Upper lobe of right lung (tissue), 1 donor: ENCODE data around the gene AFG3L2. TPM values are rescaled to one million over a fixed set of nuclear protein-coding genes. Genes with fewer than 3 reads are reported as not detected.

Experiments
- ATAC-seq: fragments of 200-7000 bp; cut with Tn5 transposase; one replicate; pipeline ENCODE4 v1.9.1; 2020; ENCODE audit warnings: mild to moderate bottlenecking, moderate library complexity
- DNase-seq: peaks from one replicate; pipeline ENCODE4 v3.0.0-alpha.2; 2020
- H3K27ac ChIP-seq: fragments of 200-600 bp; one replicate; pipeline ENCODE4 v1.8.0; 2022
- H3K27me3 ChIP-seq: fragments of 200-600 bp; one replicate; pipeline ENCODE4 v1.8.0; 2022; ENCODE audit warnings: mild to moderate bottlenecking
- H3K36me3 ChIP-seq: fragments of 200-600 bp; one replicate; pipeline ENCODE4 v1.8.0; 2022
- H3K4me1 ChIP-seq: fragments of 200-600 bp; one replicate; pipeline ENCODE4 v1.8.0; 2022
- H3K4me3 ChIP-seq: fragments of 200-600 bp; one replicate; pipeline ENCODE4 v1.8.0; 2022; ENCODE audit warnings: mild to moderate bottlenecking
- H3K9me3 ChIP-seq: fragments of 200-600 bp; one replicate; pipeline ENCODE4 v1.8.0; 2022
- intact Hi-C: fragments of 100-400 bp; cut with DNase I; formaldehyde crosslinking; loops from one replicate; pipeline ENCODE4 v1.11.0; 2022
- total RNA-seq: library from RNA; stranded (reverse); fragmentation: NEBNext Ultra II Directional; extraction: Animal tissue kit (Norgen Biotek cat#: 25700); gene quantifications from one replicate; pipeline ENCODE4 v1.2.1, GENCODE V29; 2021
- TF ChIP-seq, protein P1 (sequence below): fragments of 200-600 bp; IDR thresholded peaks from one replicate; pipeline ENCODE4 v1.8.0; 2022; ENCODE audit warnings: antibody characterized with exemption
- donor health status: DM: no; HTN: yes; CAD: no; lungs with severe emphysema.

AFG3L2 gene
- total RNA-seq, 1 donor from 2014 or later = 35.4 TPM

DNA sequence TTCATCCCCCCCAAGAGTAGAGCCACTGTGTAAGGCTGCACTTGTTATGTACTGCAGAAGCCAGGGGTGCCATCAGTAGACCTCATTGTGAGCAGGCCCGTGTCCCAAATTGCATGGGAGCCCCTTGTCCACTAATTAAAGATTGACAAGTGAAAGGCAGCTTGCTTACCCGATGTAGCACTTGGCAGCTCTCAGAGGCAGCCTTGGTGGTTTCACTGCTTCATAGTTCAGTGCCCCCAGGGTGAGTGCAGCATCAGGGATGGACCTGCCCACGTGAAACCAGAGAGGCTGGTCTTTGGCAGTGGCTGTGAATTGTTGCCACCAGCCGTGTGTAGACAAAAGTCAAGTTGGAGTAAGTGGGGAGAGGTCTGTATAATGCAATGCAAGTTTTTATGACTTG lies 55.7 kb downstream of the AFG3L2 start:
- ATAC-seq (no peak), DNase-seq (no peak)
- peaks cover 17% of the 10 kb centered on the region for H3K4me1 ChIP-seq
- no peak overlapping the region for H3K27ac ChIP-seq
- intact Hi-C loops = no loop called here
- TF ChIP-seq, protein P1, sequence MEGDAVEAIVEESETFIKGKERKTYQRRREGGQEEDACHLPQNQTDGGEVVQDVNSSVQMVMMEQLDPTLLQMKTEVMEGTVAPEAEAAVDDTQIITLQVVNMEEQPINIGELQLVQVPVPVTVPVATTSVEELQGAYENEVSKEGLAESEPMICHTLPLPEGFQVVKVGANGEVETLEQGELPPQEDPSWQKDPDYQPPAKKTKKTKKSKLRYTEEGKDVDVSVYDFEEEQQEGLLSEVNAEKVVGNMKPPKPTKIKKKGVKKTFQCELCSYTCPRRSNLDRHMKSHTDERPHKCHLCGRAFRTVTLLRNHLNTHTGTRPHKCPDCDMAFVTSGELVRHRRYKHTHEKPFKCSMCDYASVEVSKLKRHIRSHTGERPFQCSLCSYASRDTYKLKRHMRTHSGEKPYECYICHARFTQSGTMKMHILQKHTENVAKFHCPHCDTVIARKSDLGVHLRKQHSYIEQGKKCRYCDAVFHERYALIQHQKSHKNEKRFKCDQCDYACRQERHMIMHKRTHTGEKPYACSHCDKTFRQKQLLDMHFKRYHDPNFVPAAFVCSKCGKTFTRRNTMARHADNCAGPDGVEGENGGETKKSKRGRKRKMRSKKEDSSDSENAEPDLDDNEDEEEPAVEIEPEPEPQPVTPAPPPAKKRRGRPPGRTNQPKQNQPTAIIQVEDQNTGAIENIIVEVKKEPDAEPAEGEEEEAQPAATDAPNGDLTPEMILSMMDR = no peak
- no peak overlapping the region for H3K4me3 ChIP-seq
- peaks cover 62% of the 10 kb centered on the region for H3K36me3 ChIP-seq
- no peaks in the 10 kb centered on the region for H3K9me3 ChIP-seq
- H3K27me3 ChIP-seq = no peaks in the 10 kb centered on the region

DNA sequence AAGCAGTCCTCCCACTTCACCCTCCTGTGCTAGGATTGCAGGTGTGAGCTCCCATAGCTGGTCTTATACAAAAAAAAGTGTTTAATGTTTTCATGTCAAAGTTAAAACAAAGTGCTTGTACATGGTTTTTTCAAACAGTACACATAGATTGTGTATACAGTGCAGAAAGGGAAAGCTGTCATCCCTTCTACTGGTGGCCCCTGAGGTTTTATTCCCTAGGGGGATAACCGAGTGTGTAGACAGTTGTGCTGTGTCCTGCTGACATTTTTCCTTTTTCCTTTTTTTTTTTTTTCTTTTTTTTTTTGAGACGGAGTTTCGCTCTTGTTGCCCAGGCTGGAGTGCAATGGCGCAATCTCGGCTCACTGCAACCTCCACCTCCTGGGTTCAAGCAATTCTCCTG lies 58.2 kb downstream of the AFG3L2 start:
- no peak overlapping the region for H3K4me3 ChIP-seq
- TF ChIP-seq, protein P1 = no peak
- no peak for DNase-seq
- no peak for ATAC-seq
- H3K27ac ChIP-seq = no peak overlapping the region
- peaks cover 58% of the 10 kb centered on the region for H3K36me3 ChIP-seq
- intact Hi-C loops = no loop called here
- H3K9me3 ChIP-seq = no peaks in the 10 kb centered on the region
- peaks cover 20% of the 10 kb centered on the region for H3K4me1 ChIP-seq
- no peaks in the 10 kb centered on the region for H3K27me3 ChIP-seq

DNA sequence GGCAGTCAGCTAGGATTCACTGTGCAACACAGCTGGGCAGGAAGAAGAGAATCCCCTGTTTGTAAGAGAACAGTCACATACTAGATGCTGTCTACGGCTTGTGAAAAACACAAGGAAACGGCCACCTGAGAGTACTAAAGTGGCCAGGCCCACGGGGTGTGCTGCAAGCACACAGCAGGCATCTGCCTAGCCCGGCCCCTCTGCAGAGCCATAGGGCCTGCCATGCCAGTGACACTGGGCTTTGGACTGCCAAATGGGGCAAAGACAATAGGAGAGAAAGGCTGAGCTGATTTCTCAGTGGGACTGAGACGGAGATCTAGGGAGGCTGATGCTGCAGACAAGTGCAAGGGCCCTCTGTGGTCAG lies 58.7 kb downstream of the AFG3L2 start:
- TF ChIP-seq, protein P1 = no peak
- no peak overlapping the region for H3K4me3 ChIP-seq
- H3K4me1 ChIP-seq = peaks cover 20% of the 10 kb centered on the region
- H3K9me3 ChIP-seq = no peaks in the 10 kb centered on the region
- intact Hi-C loops = no loop called here
- H3K27ac ChIP-seq = no peak overlapping the region
- H3K27me3 ChIP-seq = no peaks in the 10 kb centered on the region
- no peak for DNase-seq
- ATAC-seq = peak; percentile 32
- peaks cover 58% of the 10 kb centered on the region for H3K36me3 ChIP-seq

DNA sequence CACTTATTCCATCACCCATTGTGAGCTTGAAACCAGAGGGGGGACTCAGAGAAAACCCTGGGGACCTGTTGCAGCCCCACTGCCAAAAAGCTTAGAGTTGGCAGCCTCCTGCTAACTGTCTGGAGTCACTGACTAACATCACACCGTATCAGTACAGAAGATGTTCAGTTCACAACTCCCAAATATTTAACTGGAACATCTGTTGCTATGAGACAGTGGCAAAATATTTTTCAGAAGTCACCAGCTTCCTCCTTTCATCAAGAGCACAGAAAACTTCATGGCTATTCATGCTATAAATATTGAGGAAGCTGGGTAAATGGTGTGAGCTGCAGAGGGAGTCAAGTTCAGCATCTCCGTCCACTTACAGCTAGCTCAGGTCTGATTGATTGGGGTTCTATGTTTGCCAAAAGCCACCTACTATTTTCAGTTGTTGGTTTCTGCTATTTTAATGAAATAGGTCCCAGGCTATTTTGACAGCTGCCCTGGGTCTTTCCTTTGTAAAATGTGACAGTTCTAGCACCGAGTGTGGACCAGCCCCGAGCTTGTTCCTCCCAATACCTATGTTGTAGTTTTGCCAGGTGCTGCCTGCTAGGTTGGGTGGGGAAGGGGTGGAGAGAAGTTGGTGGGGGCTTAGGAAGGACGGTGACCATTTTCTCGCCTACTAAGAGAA lies 59.2 kb downstream of the AFG3L2 start:
- no peak for DNase-seq

DNA sequence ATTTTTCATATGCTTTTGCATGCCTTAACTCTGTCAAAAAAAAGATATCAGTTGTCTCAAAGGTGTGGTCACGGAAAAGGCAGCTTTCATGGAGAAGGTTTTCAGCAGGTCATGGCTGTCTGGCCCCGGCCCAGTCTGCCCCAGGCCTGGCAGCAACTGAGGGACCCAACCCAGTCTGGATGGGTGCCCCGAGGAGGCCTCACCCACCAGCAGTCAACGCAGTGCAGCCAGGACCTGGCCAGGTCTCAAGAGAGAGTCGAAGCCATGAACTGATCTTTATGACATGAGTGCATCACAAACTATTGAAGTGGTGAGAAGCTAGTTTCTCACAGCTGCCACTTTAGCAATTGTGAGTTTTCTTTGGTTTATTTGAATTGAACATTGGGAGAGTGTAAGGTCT lies 61.1 kb downstream of the AFG3L2 start:
- peak; percentile 33 for ATAC-seq
- Histone ChIP-seq H3K27me3 (no peaks in the 10 kb centered on the region), H3K4me1 (peaks cover 20% of the 10 kb centered on the region), H3K4me3 (no peak overlapping the region), H3K27ac (no peak overlapping the region), H3K36me3 (peaks cover 58% of the 10 kb centered on the region), H3K9me3 (no peaks in the 10 kb centered on the region)
- TF ChIP-seq, protein P1 = no peak
- intact Hi-C loops = no loop called here
- peak; percentile 38 for DNase-seq

More for the DNA sequence above, 59.2 kb downstream of the AFG3L2 start:
- Histone ChIP-seq H3K27me3 (no peaks in the 10 kb centered on the region), H3K4me3 (no peak overlapping the region), H3K9me3 (no peaks in the 10 kb centered on the region), H3K4me1 (peaks cover 20% of the 10 kb centered on the region), H3K27ac (peak overlapping the region; percentile 36), H3K36me3 (peaks cover 56% of the 10 kb centered on the region)
- intact Hi-C loops = no loop called here
- peak; percentile 78 for ATAC-seq
- TF ChIP-seq, protein P1 = no peak

DNA sequence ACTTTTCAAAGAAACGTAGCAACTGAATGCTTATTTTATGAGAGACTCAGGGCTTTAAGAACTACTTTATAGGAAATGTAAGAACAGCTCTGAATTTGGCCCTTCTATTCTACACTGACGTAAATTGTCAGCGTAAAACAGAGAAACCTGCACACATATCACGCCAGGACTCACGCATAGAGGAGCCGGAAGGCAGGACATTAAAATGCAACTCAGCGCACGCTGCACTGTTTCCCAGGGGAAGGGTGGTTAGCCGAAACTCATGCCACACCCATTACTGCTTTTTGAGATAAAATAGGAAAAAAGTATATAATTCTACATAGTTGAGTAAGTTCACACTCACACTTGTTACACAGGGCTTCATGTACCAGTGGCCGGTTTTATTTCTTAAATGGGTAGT lies 61.5 kb downstream of the AFG3L2 start:
- ATAC-seq (no peak), DNase-seq (no peak)
- Histone ChIP-seq H3K27ac (no peak overlapping the region), H3K4me1 (peaks cover 23% of the 10 kb centered on the region), H3K9me3 (no peaks in the 10 kb centered on the region), H3K4me3 (no peak overlapping the region), H3K27me3 (no peaks in the 10 kb centered on the region), H3K36me3 (peaks cover 58% of the 10 kb centered on the region)
- intact Hi-C loops = no loop called here
- TF ChIP-seq, protein P1 = no peak
